DMS53 treated with DMSO at 0.1 percent for 48 hours (cell line): Measurements from ENCODE around the gene TMEM165.

Experiments
- DNase-seq: peaks from one replicate; lab custom pipeline; 2025; ENCODE audit not compliant: unreplicated experiment; lab: John Stamatoyannopoulos, UW

Gene TMEM165

GRCh38 chr4:55405073-55405472 lies 9.3 kb downstream of the TMEM165 start:
- no peak for DNase-seq

GRCh38 chr4:55406545-55406944 lies 10.8 kb downstream of the TMEM165 start:
- no peak for DNase-seq

DNA sequence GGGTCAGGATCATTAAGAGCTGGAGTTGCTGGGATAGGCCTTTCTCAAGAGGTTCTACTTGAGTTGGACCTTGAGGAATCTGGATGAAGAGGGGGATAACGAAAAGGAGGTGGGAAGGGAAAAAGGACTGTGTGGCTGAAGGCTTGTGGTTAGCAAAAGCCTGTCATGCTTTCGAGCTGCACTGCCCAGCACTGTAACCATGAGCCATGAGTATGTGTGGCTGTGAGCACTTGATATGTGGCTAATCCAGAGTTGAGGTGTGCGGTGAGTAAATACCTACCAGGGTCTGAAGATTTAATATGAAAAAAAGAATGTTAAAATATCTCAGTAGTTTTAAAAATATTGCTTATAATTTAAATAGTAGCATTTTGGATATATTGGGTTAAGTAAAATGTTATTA lies 11.4 kb downstream of the TMEM165 start:
- DNase-seq = no peak

- no peak for DNase-seq
Observed at GRCh38 chr4:55407764-55408163, 12.0 kb downstream of the TMEM165 start.

DNA sequence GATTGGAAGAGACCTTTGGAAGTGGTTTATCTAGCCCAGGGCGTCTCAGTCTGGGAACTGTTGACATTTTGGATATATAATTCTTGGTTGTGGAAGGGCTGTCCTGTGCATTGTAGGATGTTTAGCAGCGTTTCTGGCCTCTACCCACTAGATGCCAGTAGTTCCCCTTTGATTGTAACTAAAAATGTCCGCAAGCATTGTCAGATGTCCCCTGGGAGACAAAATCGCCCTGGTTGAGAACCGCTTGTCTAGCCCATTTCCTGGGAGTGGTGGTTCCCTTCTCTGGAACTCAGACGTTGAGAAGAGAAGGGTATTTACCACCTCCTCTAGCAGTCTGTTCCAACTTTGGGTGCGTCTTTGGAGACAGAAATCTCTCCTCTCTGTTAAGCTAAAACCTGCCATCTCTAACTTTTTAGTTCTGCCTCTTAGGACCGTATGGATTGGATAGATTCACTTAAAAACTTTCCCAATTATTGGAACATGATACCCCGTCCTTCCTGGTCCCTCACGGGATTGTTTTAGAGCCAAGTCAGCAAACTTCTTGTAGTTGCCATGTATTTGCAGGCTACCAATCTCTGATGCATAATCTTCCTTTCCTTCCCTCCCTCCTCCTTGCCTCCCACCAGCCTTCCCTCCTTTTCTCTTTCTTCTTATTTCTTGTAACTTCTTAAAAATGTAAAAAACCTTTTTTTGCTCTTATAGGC lies 13.9 kb downstream of the TMEM165 start:
- DNase-seq = no peak

GRCh38 chr4:55410431-55410830 lies 14.7 kb downstream of the TMEM165 start:
- no peak for DNase-seq

DNA sequence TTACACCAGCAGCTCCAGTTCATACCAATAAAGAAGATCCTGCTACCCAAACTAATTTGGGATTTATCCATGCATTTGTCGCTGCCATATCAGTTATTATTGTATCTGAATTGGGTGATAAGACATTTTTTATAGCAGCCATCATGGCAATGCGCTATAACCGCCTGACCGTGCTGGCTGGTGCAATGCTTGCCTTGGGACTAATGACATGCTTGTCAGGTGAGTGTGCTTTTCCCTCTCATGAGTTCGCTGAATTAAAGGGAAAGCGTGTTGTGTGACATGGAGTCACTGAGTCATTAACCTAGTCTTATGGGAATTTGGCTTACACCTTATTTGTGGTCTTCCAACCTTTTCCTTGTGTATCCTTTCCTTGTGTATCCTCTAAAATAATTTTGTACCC lies 15.9 kb downstream of the TMEM165 start:
- no peak for DNase-seq

GRCh38 chr4:55416176-55416575 lies 20.4 kb downstream of the TMEM165 start:
- DNase-seq = no peak

DNA sequence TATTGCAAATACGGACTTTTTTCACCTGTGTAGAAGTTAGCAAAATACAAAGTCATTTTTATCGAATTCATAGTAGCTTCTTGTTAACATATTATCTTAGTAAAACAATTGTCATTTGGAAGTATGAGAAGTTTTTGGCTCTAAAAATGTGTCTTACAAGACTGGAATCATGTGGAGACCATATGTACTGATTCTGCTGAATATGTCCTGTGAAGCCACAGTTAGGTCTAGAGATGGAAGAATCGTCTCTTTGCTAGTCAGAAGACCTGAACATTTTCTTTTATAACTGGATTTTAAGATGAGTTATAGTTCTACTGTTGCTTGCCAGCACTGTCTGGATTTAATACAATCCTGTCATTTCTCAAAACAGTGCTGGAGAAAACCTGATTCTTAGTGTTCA lies 29.0 kb downstream of the TMEM165 start:
- no peak for DNase-seq

DNA sequence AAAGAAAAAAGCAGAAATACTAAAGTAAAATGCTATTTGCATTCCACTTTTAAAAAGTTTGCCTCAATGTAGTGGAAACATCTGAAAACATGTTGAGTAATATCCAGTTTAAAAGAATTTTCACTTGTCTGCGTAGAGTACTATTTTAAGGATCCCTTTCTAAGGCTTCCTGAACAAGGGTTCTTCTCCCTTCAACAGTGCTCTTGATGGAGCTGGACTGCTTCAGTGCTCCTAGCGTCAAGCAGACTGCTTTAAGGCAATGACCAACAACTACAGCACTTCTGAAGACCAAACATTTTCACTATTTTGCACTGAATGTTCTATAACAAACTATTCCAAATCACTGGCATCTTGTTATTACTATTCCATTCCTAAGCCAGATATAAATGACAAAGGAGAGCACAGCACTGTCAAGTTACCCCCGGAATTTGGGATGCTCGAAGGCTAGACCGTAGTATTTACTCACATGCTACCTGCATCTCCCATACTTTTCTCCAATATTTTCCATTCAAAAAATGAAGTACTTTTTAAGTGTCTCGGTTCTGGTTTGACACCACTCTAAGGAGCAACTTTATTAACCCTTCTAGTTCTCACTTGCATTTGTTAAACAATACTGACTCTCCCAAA lies 36.1 kb downstream of the TMEM165 start:
- no peak for DNase-seq

DNA sequence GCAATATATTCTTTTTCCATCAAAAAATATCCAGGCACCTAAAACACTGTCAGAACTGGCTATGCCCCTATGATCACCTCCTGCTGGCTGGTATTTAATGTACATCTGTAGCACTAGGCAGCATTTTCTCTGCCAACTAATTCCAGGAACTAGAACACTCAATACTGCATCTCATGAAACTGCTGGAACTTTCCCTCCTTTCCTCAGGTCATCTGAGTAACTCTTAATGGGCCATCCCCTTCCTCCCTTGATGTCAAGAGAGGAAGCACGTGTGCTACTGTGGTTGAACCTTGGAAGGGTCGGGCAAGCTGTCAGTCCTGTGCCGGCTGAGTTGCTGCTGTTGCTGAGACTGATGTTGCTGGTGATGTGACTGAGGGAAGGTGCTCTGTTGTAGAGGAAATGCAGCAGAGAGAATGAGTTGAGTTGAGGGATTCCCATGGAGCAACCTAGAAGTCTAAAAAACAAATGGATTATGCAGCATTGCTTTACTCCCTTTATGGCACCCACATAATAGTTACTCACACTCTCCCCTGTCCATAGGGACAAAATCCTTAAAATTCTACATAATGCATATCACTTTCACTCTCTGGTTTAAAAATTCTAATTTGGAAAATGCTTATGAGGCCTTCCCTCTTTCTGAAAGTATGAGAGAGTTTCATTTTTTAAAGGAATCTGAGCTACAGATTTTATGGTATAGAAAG lies 39.5 kb downstream of the TMEM165 start:
- DNase-seq = no peak

DNA sequence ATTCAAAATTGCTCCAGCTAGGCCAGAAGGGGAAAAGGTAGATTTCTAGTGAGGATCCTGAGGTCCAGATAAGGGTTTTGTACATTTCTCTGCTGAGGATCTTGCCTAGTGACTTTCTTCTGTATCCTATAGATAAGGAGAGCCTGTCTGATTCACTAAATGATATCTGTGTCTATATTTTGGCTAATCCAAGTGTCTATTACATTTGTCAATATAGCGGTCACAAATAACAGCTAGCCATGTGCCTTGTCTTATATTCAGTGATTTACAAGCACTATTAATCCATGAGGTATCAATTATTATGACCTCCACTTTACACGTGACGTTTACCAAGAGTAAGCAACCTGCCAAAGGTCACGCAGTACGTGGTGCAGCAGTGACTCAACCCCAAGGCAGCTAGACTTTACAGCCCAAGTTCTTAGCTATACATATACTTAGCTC lies 41.6 kb downstream of the TMEM165 start:
- DNase-seq = no peak

- no peak for DNase-seq
Observed at GRCh38 chr4:55437823-55438222, 42.1 kb downstream of the TMEM165 start.

DNA sequence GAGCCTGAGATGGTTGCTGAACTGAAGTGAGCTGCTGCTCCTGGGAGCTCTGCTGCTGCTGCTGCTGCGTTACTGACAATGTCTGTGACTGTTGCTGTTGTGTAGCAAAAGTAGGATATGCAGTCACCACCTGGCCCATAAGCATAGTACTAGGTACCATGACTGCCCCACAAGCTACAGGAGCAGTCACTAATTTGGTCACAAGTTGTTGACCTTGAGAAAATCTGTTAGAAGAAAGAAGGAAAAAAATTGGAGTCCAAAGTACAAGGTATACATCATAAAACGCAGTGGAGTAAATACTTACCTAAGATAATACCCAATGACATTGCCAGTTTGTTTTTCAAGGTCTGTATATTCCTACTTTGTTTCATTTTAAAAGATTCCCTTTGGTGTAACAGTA lies 42.6 kb downstream of the TMEM165 start:
- DNase-seq = no peak

DNA sequence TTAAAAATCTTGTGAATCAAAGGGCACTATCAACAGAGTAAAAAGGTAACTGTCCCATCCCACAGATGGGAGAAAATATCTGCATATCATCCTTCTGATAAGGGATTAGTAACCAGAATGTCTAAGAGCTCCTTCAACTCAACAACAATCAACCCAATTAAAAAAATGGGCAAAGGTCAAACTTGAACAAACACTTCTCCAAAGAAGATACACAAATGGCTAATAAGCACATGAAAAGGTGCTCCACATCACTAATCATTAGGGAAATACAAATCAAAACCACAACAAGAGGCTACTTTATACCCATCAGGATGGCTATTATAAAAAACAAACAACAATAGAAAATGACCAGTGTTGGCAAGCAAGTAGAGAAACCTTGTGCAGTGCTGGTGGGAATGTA lies 43.3 kb downstream of the TMEM165 start:
- no peak for DNase-seq

DNA sequence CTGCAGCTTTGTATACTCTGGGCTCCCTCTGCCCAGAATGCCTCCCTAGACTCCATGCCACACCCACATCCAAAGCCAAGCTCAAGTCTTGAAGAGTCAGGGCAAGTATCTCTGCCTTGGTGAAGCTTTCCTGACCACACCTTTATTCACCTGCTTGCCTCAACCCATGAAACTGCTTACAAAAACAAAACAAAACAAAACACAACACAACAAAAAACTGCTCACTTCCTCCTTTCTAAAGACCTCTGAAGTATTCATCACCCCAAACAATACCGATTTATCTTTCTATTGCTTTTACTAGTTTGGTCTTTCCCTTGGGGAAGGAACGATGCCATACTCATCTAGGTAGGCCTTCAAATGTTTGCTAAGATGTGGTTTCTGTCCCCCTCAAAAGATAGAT lies 45.0 kb downstream of the TMEM165 start:
- DNase-seq = no peak

DNA sequence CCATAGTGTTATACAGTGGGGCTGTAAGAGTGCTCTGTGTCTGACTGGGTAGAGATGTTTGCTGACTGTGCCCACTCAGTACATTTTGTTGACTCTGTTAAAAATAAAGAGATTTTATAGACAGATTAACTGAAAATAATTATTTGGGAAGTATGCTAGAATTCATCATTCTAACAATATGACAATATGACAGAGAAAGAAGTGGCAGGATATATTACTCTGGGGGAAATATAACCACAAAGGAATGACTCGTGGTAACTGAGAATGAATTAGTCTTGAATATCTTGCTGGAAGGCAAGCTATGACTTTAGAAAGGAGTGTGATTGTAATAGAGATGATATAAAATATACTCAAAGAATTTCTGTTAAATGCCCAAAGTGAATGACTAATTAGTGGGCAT lies 46.8 kb downstream of the TMEM165 start:
- DNase-seq = no peak

DNA sequence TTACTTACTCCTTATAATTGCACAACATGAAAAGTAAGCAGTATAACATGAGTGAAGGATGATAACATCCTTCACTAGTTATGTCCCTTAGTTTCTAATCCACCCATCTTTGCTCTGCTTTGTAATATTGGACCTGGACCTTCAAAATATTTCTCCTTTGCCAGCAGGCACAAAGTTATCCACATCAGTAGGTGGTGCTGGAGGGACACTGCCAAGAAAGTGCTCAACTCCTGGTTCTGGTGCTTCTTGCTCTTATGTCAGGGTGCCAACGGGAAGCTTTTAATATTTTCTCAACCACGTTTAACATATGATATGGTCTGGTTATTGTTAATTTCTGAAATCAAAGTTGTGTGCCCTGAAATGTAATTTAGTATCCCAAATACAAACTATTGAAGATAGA lies 49.1 kb downstream of the TMEM165 start:
- DNase-seq = peak; percentile 4

GRCh38 chr4:55445921-55446577 lies 50.3 kb downstream of the TMEM165 start:
- no peak for DNase-seq

GRCh38 chr4:55446578-55446922 lies 50.8 kb downstream of the TMEM165 start:
- DNase-seq = no peak

DNA sequence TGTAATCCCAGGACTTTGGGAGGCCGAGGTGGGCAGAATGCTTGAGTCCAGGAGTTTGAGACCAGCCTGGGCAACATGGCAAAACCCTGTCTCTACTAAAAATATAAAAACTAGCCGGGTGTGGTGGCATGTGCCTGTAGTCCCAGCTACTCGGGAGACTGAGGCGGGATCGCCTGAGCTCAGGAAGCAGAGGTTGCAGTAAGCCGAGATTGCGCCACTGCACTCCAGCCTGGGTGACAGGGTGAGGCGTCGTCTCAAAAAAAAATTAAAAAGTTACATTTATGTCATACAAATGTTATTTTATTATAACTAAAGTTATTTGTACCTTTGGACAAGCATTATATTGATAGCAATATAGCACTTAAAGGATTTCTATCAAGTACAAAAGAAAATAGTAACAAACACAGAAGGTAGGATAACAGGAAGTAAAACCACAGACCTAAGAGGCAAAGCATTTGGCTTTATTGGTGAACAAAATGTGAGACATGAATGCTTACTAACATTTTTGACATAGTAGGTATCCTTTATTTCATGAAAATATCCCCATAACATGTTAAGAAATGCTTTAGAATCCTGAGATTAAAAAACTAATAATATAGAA lies 51.5 kb downstream of the TMEM165 start:
- DNase-seq = no peak

DNA sequence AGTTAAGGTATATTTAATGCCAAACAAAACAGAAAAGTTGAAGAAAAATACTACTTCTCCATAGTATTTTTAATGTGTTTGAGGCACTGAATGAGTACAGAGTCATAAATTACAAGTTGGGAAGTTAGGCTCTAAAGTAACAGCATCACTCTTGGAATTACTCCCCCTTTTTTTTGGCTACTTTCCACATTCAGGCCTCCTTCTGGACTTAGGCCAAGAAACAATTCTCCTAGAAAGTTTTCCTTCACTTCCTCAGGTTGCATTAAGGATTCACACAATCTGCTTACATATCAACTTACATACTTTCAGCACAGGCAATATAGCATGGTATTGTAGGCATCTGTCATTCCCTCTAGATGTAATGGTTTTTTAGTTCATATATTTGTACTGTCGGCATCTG lies 52.1 kb downstream of the TMEM165 start:
- no peak for DNase-seq
